GM13976 (cell line): Measurements from ENCODE around the gene CCDC54.

Experiments used
- DNase-seq: peaks from one replicate; pipeline ENCODE4 v3.0.0; 2012; ENCODE audit warnings: low spot score
- CTCF ChIP-seq: IDR thresholded peaks from 2 replicates; pipeline ENCODE4 v1.5.1; 2012; ENCODE audit warnings: borderline replicate concordance, mild to moderate bottlenecking; ENCODE audit not compliant: insufficient read depth; ENCODE audit errors: extremely low read depth, missing control alignments, control extremely low read depth
- in situ Hi-C: fragments of 300-500 bp; cut with MboI; formaldehyde crosslinking; loops from one replicate; pipeline ENCODE4 v1.12.0; 2022; ENCODE audit warnings: low sequenced_read_pairs, mixed read lengths, inconsistent platforms; ENCODE audit not compliant: unreplicated experiment

The CCDC54 gene

GRCh38 chr3:107421170-107421792 is 44.0 kb downstream of the CCDC54 start:
- in situ Hi-C loops: no loop called here
- peak; percentile 41 for DNase-seq

GRCh38 chr3:107421881-107422280 is 44.6 kb downstream of the CCDC54 start:
- DNase-seq: no peak
- in situ Hi-C loops: no loop called here
- no peak for TF ChIP-seq CTCF

More at GRCh38 chr3:107421170-107421792, 44.0 kb downstream of the CCDC54 start:
- peak; percentile 45 for TF ChIP-seq CTCF

- in situ Hi-C loops: no loop called here
- DNase-seq: no peak
- no peak for TF ChIP-seq CTCF
Observed at GRCh38 chr3:107425033-107425432, 47.8 kb downstream of the CCDC54 start.

GRCh38 chr3:107426223-107426622 is 49.0 kb downstream of the CCDC54 start:
- TF ChIP-seq CTCF: no peak
- in situ Hi-C loops: no loop called here
- no peak for DNase-seq
